K562 (cell line): ENCODE measurements around the gene HES5. TPM values are rescaled to one million over a fixed set of nuclear protein-coding genes. Genes with fewer than 3 reads are reported as not detected.
A peak's percentile ranks its signal among the peaks of the same experiment; 100 is the strongest.

Source experiments
- ATAC-seq: fragments of 200-7000 bp; cut with Tn5 transposase; 3 replicates; pipeline ENCODE4 v1.9.1; 2020; ENCODE audit warnings: moderate library complexity
- Bru-seq: library from RNA; stranded (reverse); fragments of 400-500 nt; gene quantifications from one replicate; lab custom pipeline; 2021; lab: Mats Ljungman, UMichigan
- BruChase-seq, 2 experiments: library from RNA; stranded (reverse); fragments of 400-500 nt; gene quantifications; one replicate each; lab custom pipeline; 2021; lab: Mats Ljungman, UMichigan
- BruUV-seq: library from RNA; stranded (reverse); fragments of 400-500 nt; replicated peaks from 2 replicates; lab custom pipeline; 2021; lab: Mats Ljungman, UMichigan
- CTCF ChIA-PET: fragments of 300-600 bp; formaldehyde crosslinking; extraction: SDS; loops from one replicate; lab custom pipeline; 2021; ENCODE audit warnings: low intra/inter-chr PET ratio; lab: Yijun Ruan, JAX
- POLR2A ChIA-PET: fragments of 300-600, 350-650 bp; sonication (Branson Sonifier 250); formaldehyde crosslinking; extraction: SDS; loops from one replicate; lab custom pipeline; 2021; ENCODE audit warnings: antibody characterized with exemption, inconsistent platforms; lab: Yijun Ruan, JAX
- DNase-seq, 4 experiments: peaks; one replicate each; pipeline versions ENCODE4 v3.0.0 to v3.0.0-alpha.2; 2011 to 2018; ENCODE audit warnings: low spot score in 3 of 4, mixed read lengths in 3 of 4; ENCODE audit errors: extremely low read depth in 1 of 4
- FAIRE-seq: peaks from 2 replicates; lab custom pipeline; 2011; peaks lifted over from hg19 to GRCh38; lab: Jason Lieb, UNC
- H2AFZ ChIP-seq: 2 replicates; pipeline ENCODE4 v1.6.0; 2011; ENCODE audit warnings: low read depth, low read length, control low read depth, inconsistent platforms
- H3K27ac ChIP-seq: fragments of 200-600 bp; 3 replicates; pipeline ENCODE4 v1.8.0; 2011; ENCODE audit warnings: low read depth, mild to moderate bottlenecking, control low read depth, inconsistent platforms, low read length, moderate library complexity, mixed read lengths; ENCODE audit errors: extremely low read depth
- H3K27me3 ChIP-seq, 2 experiments: fragments of 300-600 bp in 1 of 2; 2 replicates in 1 of 2; 3 replicates in 1 of 2; pipeline versions ENCODE4 v1.6.0 to v1.8.0; 2011; ENCODE audit warnings: inconsistent platforms in 2 of 2, low read length in 2 of 2, mild to moderate bottlenecking in 1 of 2, mixed read lengths in 1 of 2, moderate library complexity in 1 of 2; ENCODE audit not compliant: control insufficient read depth in 2 of 2, insufficient read depth in 2 of 2
- H3K36me3 ChIP-seq: fragments of 300-600 bp; 3 replicates; pipeline ENCODE4 v1.8.0; 2011; ENCODE audit warnings: mild to moderate bottlenecking, low read length, inconsistent platforms; ENCODE audit not compliant: control insufficient read depth, insufficient read depth
- H3K4me1 ChIP-seq, 2 experiments: fragments of 200-600 bp in 1 of 2; replicated peaks in 1 of 2; 2 replicates in 1 of 2; 3 replicates in 1 of 2; pipeline versions ENCODE4 v1.5.1 to v1.8.0; 2011; ENCODE audit warnings: inconsistent platforms in 2 of 2, low read length in 2 of 2, mild to moderate bottlenecking in 1 of 2, mixed read lengths in 1 of 2, moderate library complexity in 1 of 2; ENCODE audit not compliant: control insufficient read depth in 2 of 2, insufficient read depth in 2 of 2
- H3K4me2 ChIP-seq: 2 replicates; pipeline ENCODE4 v1.6.1; 2011; ENCODE audit warnings: low read length, control low read depth, inconsistent platforms, mixed read lengths; ENCODE audit not compliant: insufficient read depth
- H3K4me3 ChIP-seq: fragments of 200-600 bp; sonication (generic), shearing (Covaris generic); 2 replicates; pipeline ENCODE4 v1.5.1; 2016; ENCODE audit warnings: control low read depth, inconsistent platforms
- H3K79me2 ChIP-seq: fragments of 200-600 bp; 3 replicates; pipeline ENCODE4 v1.8.0; 2011; ENCODE audit warnings: low read length, inconsistent platforms; ENCODE audit not compliant: control insufficient read depth, insufficient read depth
- H3K9ac ChIP-seq, 2 experiments: 2 replicates each; pipeline versions ENCODE4 v1.6.0 to v1.6.1; 2011; ENCODE audit warnings: low read depth in 2 of 2, low read length in 2 of 2, control low read depth in 1 of 2, inconsistent platforms in 1 of 2, mild to moderate bottlenecking in 1 of 2, mixed read lengths in 1 of 2; ENCODE audit not compliant: insufficient read depth in 1 of 2
- H3K9me1 ChIP-seq: one replicate; pipeline ENCODE4 v1.6.0; 2011; ENCODE audit warnings: inconsistent platforms, mild to moderate bottlenecking, low read length, moderate library complexity; ENCODE audit not compliant: control insufficient read depth, insufficient read depth
- H3K9me3 ChIP-seq: replicated peaks from 2 replicates; pipeline ENCODE4 v1.5.1; 2011; ENCODE audit warnings: low read depth, low read length, inconsistent platforms; ENCODE audit not compliant: control insufficient read depth, insufficient read depth
- H4K20me1 ChIP-seq: replicated peaks from 2 replicates; pipeline ENCODE4 v1.6.1; 2011; ENCODE audit warnings: low read length, inconsistent platforms, mixed read lengths; ENCODE audit not compliant: control insufficient read depth, insufficient read depth
- ATF1 ChIP-seq, 2 experiments: fragments of 450-650 bp in 1 of 2; IDR thresholded peaks; 2 replicates each; pipeline ENCODE4 v1.6.1; 2016; ENCODE audit warnings: missing compliant biosample characterization in 1 of 2, missing genetic modification characterization in 1 of 2
- FOS ChIP-seq: IDR thresholded peaks from 3 replicates; pipeline ENCODE4 v1.6.1; 2011; ENCODE audit not compliant: insufficient read length; ENCODE audit errors: extremely low read depth
- POLR3G ChIP-seq: IDR thresholded peaks from 2 replicates; pipeline ENCODE4 v1.6.1; 2011; ENCODE audit not compliant: insufficient read length, insufficient replicate concordance; ENCODE audit errors: extremely low read depth
- SMARCC2 ChIP-seq: fragments of 450-650 bp; IDR thresholded peaks from 2 replicates; pipeline ENCODE4 v1.6.1; 2017; ENCODE audit warnings: antibody characterized with exemption, moderate library complexity, mild to moderate bottlenecking, low read depth
- ZNF316 ChIP-seq: fragments of 450-650 bp; IDR thresholded peaks from 2 replicates; pipeline ENCODE4 v1.6.1; 2016
- WGBS: fragments of 100-300 bp; shearing (Covaris generic); methylation state at CpG from one replicate; pipeline ENCODE4 v1.1.6; 2016; ENCODE audit warnings: low coverage, mixed read lengths; ENCODE audit not compliant: insufficient coverage; ENCODE audit errors: missing lambda C conversion rate; 5-methylcytosine and 5-hydroxymethylcytosine counted together
- in situ Hi-C: fragments of 300-500 bp; cut with MboI; formaldehyde crosslinking; loops from 4 replicates; pipeline ENCODE4 v1.15.0; 2018; ENCODE audit warnings: inconsistent platforms, mixed read lengths
- intact Hi-C: fragments of 100-400 bp; cut with micrococcal nuclease; formaldehyde crosslinking; loops from 2 replicates; pipeline ENCODE4 v1.14.2; 2022
- long read RNA-seq, 3 experiments: library from polyadenylated mRNA in 2 of 3; library from RNA in 1 of 3; unstranded in 2 of 3; stranded (forward) in 1 of 3; transcript quantifications; one replicate each; pipeline ENCODE4 v2.0.0, GENCODE V29; 2019 to 2022
- polyA minus RNA-seq, 3 experiments: library from RNA; depleted of rRNA, polyadenylated mRNA; stranded (reverse); fragments of >200 nt; gene quantifications; 2 replicates each; pipeline ENCODE4 v1.2.3, GENCODE V29; 2011
- polyA plus RNA-seq, 8 experiments: library from polyadenylated mRNA; depleted of rRNA in 4 of 8; stranded (reverse) in 5 of 8; unstranded in 3 of 8; fragments of >200 nt; fragmentation: Nextera tagmentation in 2 of 8; fragmentation: Illumina TruSeq in 1 of 8; extraction: Ambion mirVana in 2 of 8; extraction: Trizol in 1 of 8; gene quantifications; 2 replicates each; pipeline versions ENCODE4 v1.2.1 to v1.2.3, GENCODE V29; 2011 to 2014; ENCODE audit warnings: inconsistent platforms in 1 of 8, missing spikeins in 1 of 8
- total RNA-seq, 7 experiments: library from RNA; depleted of rRNA in 6 of 7; stranded (reverse); fragments of >200 nt in 6 of 7; fragmentation: Illumina TruSeq in 2 of 7; extraction: Trizol in 2 of 7; gene quantifications; 2 replicates each; pipeline versions ENCODE4 v1.2.1 to v1.2.3, GENCODE V29; 2011 to 2021; ENCODE audit warnings: low replicate concordance in 1 of 7

HES5 gene, protein sequence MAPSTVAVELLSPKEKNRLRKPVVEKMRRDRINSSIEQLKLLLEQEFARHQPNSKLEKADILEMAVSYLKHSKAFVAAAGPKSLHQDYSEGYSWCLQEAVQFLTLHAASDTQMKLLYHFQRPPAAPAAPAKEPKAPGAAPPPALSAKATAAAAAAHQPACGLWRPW
- not detected in 2 replicates for total RNA-seq (2011; cell fraction: chromatin; rRNA removed; ENCODE audit: low replicate concordance)
- total RNA-seq (2011; cell fraction: nucleolus; rRNA removed) = not detected in 2 replicates
- total RNA-seq (2011; cell fraction: nucleoplasm; rRNA removed) = not detected in 2 replicates
- total RNA-seq (2014; rRNA removed) (not detected in 2 replicates), total RNA-seq (2014; rRNA removed; fragmentation: Illumina TruSeq; extraction: Trizol) (not detected in 2 replicates), total RNA-seq (2015; rRNA removed; fragmentation: Illumina TruSeq; extraction: Trizol) (not detected in 2 replicates), total RNA-seq (2021) (not detected in 2 replicates), polyA plus RNA-seq (2011; rRNA removed) (not detected in 2 replicates), polyA plus RNA-seq (2014; fragmentation: Illumina TruSeq; extraction: Trizol) (not detected in 2 replicates), polyA plus RNA-seq (2014; fragmentation: Nextera tagmentation; extraction: Ambion mirVana) (not detected), polyA plus RNA-seq (2014; rRNA removed) (not detected in 2 replicates), polyA minus RNA-seq (2011; rRNA and poly(A)+ RNA removed) (not detected in 2 replicates), Bru-seq, nascent RNA (percentile 21 among the genes with signal in this experiment), BruChase-seq, experiment 1, labeled RNA remaining after a 2-hour chase (not detected), BruChase-seq, experiment 2, labeled RNA remaining after a 6-hour chase (not detected)
- 0.04 TPM in 1 of 2 replicates, not detected in the other for polyA plus RNA-seq (2011; cell fraction: cytosol; rRNA removed)
- polyA plus RNA-seq (2011; cell fraction: nucleus; rRNA removed) = not detected in 2 replicates
- not detected in 2 replicates for polyA plus RNA-seq (2012)
- not detected in 2 replicates for polyA minus RNA-seq (2011; cell fraction: cytosol; rRNA and poly(A)+ RNA removed)
- not detected in 2 replicates for polyA minus RNA-seq (2011; cell fraction: nucleus; rRNA and poly(A)+ RNA removed)
- long read RNA-seq, experiment 1 = 0 reads
- long read RNA-seq, experiment 2 = 0 reads
- long read RNA-seq, experiment 3 = 0 reads

DNA sequence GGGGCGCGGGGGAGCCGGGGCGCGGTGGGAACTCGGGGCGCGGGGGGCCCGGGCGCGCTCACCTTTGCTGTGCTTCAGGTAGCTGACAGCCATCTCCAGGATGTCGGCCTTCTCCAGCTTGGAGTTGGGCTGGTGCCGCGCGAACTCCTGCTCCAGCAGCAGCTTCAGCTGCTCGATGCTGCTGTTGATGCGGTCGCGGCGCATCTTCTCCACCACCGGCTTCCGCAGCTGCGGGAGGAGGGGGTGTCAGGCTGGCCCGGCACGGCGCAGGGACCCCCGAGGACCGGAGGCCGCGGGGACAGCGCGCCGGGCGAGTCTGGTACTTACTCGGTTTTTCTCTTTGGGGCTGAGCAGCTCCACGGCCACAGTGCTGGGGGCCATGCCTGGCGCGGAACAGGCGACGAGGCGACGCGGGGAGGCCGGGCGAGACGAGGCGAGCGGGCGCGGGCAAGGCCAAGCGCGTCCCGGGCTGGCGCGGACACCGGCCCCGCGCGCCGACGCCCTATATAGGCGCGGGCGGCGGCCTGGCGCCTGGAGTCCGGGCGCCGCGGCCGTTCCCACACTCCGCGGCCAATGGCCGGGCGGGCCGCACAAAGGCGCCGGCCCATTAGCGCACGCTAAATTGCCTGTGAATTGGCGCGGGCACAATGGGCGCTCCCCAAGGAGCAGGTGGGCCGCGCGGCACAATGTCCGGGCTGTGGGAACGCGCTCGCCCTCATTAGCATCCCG lies at the start of gene HES5:
Gene HES5, minus strand, starts transcription at position 480 of the 729 bp plus-strand sequence. Its CDS starts 99 bp downstream, at position 381.
- H3K4me3 ChIP-seq = no peak within 1 kb of the TSS
- H3K9me3 ChIP-seq = no peaks in the 10 kb centered on the region
- WGBS = 17% methylated on average over 76 of the region's 91 CpGs
- H2AFZ ChIP-seq = peak within 1 kb of the TSS; percentile 72; the same call in 1 of the 2 replicates
- no peak within 1 kb of the TSS for H3K27ac ChIP-seq
- in situ Hi-C loops = loop anchor here (25.0 kb wide), 1 partner anchor 343 kb away; the partner anchor contains the start of gene FAAP20
- H3K36me3 ChIP-seq = peaks cover 2% of the 10 kb centered on the region; the same call in 1 of the 3 replicates
- ATAC-seq (no peak), DNase-seq (peak in 1 of 4 experiments; percentile 55), FAIRE-seq (no peak)
- H3K4me1 ChIP-seq = peaks cover 9 to 82% of the 10 kb centered on the region in 2 experiments; a peak in 4 of 5 replicates
- peaks cover 3% of the 10 kb centered on the region for H3K9me1 ChIP-seq
- no peak within 1 kb of the TSS; the same call in 1 of the 2 replicates for H3K4me2 ChIP-seq
- H3K9ac ChIP-seq = peak within 1 kb of the TSS in 1 of 2 experiments; percentile 50; a peak in 2 of 4 replicates
- POLR2A ChIA-PET = interaction anchor here (0.6 to 1.1 kb wide), 3 partner anchors 12 to 112 kb away, joined by 3 read pairs; no protein-coding TSS in a partner anchor
- CTCF ChIA-PET = interaction anchor here (0.6 kb wide), 1 partner anchor 19 kb away, joined by 3 read pairs; no protein-coding TSS in a partner anchor
- no TSS peak for BruUV-seq
- H3K27me3 ChIP-seq = peaks cover 36 to 49% of the 10 kb centered on the region in 2 experiments; a peak in 4 of 5 replicates
- peaks cover 20% of the 10 kb centered on the region for H4K20me1 ChIP-seq
- peaks cover 12% of the 10 kb centered on the region for H3K79me2 ChIP-seq
- intact Hi-C loops = no loop called here
- TF ChIP-seq SMARCC2 (no peak), ZNF316 (no peak), POLR3G (no peak), ATF1 (CRISPR knock-in tag; IDR thresholded peaks at IDR 0.05) (no peak), ATF1 (tag; IDR thresholded peaks at IDR 0.05) (no peak), FOS (no peak)
